AG04449 (cell line): ENCODE results near the gene CACTIN.
"Not testable (repeated sequence)": the region's sequence is repeated elsewhere in the genome, so short reads cannot be mapped to it uniquely, and the experiment has no call there.

Experiments
- CTCF ChIA-PET: fragments of 350-600 bp; formaldehyde crosslinking; extraction: SDS; loops from one replicate; lab custom pipeline; 2021; ENCODE audit warnings: antibody characterized with exemption; lab: Yijun Ruan, JAX
- POLR2A ChIA-PET: fragments of 400-600, 350-600 bp; formaldehyde crosslinking; extraction: SDS; loops from one replicate; lab custom pipeline; 2020; ENCODE audit warnings: antibody characterized with exemption, inconsistent platforms; lab: Yijun Ruan, JAX
- DNase-seq: peaks from one replicate; pipeline ENCODE4 v3.0.0-alpha.2; 2010; ENCODE audit warnings: low read depth, low spot score
- H3K4me3 ChIP-seq: 2 replicates; pipeline ENCODE4 v1.5.1; 2011; ENCODE audit warnings: low read depth, mild to moderate bottlenecking, control low read depth, low read length
- TF ChIP-seq, protein P1 (sequence below): IDR thresholded peaks from one replicate; pipeline ENCODE4 v1.5.1; 2011; ENCODE audit warnings: mild to moderate bottlenecking, moderate library complexity, low read length, control low read depth, inconsistent platforms; ENCODE audit not compliant: insufficient read depth; ENCODE audit errors: missing control alignments

Gene CACTIN

GRCh38 chr19:3572855-3573161 is 53.8 kb downstream of the CACTIN start, which contains the start of gene HMG20B:
TSS of gene HMG20B (plus strand) at chr19:3572944. CDS start at chr19:3573310, 366 bp downstream.
- CTCF ChIA-PET: no interaction called here
- POLR2A ChIA-PET: no interaction called here
- TF ChIP-seq, protein P1, sequence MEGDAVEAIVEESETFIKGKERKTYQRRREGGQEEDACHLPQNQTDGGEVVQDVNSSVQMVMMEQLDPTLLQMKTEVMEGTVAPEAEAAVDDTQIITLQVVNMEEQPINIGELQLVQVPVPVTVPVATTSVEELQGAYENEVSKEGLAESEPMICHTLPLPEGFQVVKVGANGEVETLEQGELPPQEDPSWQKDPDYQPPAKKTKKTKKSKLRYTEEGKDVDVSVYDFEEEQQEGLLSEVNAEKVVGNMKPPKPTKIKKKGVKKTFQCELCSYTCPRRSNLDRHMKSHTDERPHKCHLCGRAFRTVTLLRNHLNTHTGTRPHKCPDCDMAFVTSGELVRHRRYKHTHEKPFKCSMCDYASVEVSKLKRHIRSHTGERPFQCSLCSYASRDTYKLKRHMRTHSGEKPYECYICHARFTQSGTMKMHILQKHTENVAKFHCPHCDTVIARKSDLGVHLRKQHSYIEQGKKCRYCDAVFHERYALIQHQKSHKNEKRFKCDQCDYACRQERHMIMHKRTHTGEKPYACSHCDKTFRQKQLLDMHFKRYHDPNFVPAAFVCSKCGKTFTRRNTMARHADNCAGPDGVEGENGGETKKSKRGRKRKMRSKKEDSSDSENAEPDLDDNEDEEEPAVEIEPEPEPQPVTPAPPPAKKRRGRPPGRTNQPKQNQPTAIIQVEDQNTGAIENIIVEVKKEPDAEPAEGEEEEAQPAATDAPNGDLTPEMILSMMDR: no peak
- DNase-seq: no peak
- peak within 1 kb of the TSS; percentile 82 for H3K4me3 ChIP-seq

DNA sequence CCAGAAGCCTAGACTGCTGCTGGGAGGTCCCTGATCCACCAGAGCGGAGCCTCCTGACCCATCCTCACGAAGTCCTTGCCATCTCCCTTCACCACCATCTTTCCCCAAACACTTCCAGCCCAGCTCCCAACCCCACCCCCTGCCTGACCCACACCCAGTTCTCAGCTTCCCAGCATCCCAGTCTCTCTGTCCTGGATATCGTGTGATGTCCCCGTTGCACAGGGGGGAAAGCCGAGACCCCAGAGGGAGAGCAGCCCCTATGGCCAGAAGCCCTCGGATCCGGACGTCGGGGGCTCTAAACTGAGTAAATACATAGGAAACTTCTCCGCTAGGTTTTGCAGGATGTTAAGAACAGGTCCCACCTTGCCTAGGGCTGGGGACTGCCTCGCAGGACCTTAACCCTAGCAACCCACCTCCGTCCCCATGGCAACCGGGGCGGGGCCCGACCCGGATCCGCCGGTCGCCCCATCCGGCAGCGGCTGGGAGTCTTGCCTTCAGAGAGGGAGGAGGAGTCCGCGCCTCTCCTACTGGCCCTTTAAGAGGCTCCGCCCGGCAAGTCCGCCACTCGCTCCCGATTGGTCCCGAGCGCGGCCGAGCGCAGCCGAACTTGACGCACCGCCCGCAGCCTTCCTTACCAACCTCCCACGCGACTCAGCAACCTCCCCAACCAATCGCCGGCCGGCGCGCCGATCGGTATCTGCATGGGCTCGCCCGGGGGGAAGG is 54.3 kb downstream of the CACTIN start:
- TF ChIP-seq, protein P1: no peak
- peak overlapping the region; percentile 65 for H3K4me3 ChIP-seq
- DNase-seq: peak; percentile 96
- CTCF ChIA-PET: interaction anchor here (0.8 kb wide), 1 partner anchor 27 kb away, joined by 3 read pairs; no protein-coding TSS in a partner anchor
- POLR2A ChIA-PET: no interaction called here

DNA sequence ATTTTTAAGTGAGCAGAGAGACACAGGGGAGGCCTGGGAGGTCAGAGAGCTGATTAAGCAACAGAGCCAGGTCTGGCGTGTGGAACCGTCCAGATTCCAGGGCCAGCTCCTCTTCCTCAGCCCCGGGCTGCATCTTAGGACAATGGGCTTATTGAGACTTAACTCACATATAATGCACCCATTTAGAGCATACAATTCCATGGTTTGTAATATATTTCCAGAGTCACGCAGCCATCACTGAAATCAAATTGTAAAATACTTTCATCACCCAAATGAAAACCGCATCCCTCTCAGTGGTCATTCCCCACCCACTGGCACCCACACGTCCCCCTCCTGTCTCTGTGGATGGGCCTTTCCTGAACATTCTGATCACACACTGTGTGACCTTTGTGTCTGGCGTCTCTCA is 56.0 kb downstream of the CACTIN start:
- TF ChIP-seq, protein P1: no peak
- ChIA-PET POLR2A (interaction anchor here (1.2 kb wide), 1 partner anchor 14 kb away, joined by 3 read pairs; no protein-coding TSS in a partner anchor), CTCF (interaction anchor here (0.7 to 1.5 kb wide), 2 partner anchors 22 to 25 kb away, joined by 4 to 5 read pairs; no protein-coding TSS in a partner anchor)
- no peak overlapping the region for H3K4me3 ChIP-seq
- no peak for DNase-seq

DNA sequence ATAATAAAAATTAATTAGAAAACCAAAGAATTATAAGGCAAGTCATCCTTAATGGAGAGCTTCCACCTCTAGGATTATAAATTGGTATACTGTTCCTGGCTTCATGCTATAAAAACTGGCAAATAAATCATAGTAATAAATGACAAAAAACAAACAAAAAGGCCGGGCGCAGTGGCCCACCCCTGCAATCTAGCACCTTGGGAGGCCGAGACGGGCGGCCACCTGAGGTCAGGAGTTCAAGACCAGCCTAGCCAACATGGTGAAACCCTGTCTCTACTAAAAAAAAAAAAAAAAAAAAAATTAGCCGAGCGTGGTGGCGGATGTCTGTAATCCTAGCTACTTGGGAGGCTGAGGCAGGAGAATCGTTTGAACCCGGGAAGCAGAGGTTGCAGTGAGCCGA is 56.5 kb downstream of the CACTIN start:
- ChIA-PET CTCF (interaction anchor here (0.7 to 1.5 kb wide), 4 partner anchors 12 to 25 kb away, joined by 3 to 5 read pairs (median 4); no protein-coding TSS in a partner anchor), POLR2A (interaction anchor here (0.7 to 1.2 kb wide), 2 partner anchors 12 to 13 kb away, joined by 3 read pairs; no protein-coding TSS in a partner anchor)
- not testable (repeated sequence) for DNase-seq, H3K4me3 ChIP-seq

- TF ChIP-seq, protein P1: no peak
- CTCF ChIA-PET: no interaction called here
- no peak for DNase-seq
- H3K4me3 ChIP-seq: no peak overlapping the region
- POLR2A ChIA-PET: no interaction called here
Observed at GRCh38 chr19:3565139-3565538, 61.5 kb downstream of the CACTIN start.

DNA sequence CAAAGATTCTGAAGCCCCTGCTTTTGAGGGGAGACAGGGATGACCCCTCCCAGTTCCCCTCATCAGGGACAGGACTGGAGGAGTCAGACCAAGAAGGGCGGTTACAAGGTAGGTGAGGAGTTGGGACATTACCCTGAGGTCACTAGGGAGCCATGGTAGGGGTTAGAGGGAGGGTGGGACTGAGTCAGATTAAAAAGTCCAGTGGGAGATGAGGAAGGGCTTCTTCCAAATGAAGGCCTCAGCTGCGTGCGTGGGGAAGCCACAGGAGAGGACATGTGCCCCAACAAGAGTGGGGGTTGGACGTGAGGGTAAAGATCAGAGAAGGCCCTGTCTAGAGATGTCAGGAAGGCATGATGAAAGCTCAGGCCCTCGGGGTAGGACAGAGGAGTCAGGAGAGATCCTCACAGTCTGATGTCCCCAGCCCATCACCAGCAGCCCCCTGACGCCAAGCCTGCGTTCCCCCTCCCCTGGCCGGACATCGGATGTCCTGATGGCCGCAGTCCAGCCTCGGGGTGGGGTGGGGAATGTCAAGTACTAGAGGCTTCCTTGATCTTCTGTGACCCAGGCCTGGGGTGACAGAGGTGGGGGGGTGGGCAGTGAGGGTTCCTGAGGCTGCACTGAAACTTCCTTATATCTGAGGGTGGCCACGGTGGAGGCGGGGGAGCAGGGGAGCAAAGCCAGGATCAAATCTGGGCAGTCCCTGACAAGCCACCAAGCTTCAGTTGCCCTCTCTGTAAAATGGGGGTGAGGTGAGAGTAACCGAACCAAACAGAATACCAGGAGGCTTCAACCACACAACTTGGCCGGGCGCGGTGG is 62.7 kb downstream of the CACTIN start:
- POLR2A ChIA-PET: interaction anchor here (0.8 kb wide), 1 partner anchor 211 kb away, joined by 3 read pairs; no protein-coding TSS in a partner anchor
- TF ChIP-seq, protein P1: no peak

More for the DNA sequence above, 62.7 kb downstream of the CACTIN start:
- CTCF ChIA-PET: interaction anchor here (0.9 kb wide), 1 partner anchor 19 kb away, joined by 3 read pairs; no protein-coding TSS in a partner anchor
- H3K4me3 ChIP-seq: no peak overlapping the region
- DNase-seq: no peak
